ENCODE results near the gene CGB8.
"Not testable (repeated sequence)": the region's sequence is repeated elsewhere in the genome, so short reads cannot be mapped to it uniquely, and the experiment has no call there.

Gene CGB8

DNA sequence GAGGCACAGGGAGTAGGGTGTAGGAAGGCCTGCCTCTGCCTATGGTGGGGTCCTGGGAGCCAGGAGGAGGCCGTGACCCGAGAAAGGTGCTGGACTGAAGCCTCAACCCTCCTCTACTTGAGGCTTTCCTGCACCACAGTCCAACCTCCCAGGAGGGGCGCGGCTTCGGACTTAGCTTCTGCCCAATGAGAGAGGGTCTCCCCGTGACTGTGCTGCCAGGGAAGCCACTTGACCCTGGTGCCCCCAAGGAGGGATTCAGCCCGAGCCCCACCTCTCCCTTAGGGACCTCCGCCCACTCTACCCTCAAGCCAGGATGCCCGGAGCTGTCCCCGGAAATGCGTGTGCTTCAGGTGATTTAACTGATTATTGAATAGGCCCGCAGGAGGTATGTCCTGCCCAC is at the start of gene CGB8:
Gene CGB8 (minus strand): TSS at position 101 of the 400 bp plus-strand sequence. CDS start 372 bp downstream, outside the sequence.
- DNase-seq (ENCODE audit: low read depth in 2 of 2): not testable (repeated sequence)

DNA sequence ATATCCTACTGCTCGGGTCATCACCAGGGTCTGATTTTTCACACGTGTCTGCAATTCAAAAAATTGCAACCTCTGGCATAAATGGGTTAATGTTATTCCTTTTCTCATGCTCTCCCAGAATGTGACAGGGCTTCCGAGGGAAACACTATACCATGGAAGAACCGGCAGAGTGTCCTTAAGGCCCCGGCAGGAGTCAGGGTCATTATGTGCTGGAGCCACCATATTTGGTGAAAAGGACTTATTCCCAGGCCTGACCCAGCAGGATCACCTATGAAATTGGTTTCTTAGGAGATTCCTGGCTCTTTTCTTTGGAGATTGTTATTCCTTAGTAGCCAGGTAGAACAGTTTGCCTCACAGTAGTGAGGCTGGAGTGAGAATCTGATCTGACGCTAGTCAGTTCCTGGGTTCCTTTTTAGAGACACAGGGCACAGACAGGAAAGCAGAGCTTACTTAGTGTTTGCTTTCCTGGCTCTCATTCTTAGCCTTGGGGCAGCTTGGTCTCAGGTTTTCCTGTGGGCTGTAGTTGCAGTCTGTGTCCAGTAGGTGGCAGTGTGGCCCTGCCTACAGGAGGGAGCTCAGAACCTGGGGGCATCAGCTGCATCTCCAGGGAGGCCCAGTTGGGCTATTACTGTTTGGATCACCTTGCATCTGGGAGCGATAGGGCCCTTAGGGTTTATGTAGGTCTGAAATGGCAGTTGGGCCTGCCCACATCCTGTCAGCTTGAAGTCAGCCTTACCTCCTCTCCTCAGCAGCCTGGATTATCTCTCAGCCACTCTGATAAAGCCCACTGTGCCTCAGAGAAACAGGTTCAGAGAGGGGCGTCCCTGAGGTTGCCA is 48.8 kb upstream of the CGB8 start:
- peak; percentile 43 to 49 for DNase-seq (ENCODE audit: low read depth in 2 of 2)

DNA sequence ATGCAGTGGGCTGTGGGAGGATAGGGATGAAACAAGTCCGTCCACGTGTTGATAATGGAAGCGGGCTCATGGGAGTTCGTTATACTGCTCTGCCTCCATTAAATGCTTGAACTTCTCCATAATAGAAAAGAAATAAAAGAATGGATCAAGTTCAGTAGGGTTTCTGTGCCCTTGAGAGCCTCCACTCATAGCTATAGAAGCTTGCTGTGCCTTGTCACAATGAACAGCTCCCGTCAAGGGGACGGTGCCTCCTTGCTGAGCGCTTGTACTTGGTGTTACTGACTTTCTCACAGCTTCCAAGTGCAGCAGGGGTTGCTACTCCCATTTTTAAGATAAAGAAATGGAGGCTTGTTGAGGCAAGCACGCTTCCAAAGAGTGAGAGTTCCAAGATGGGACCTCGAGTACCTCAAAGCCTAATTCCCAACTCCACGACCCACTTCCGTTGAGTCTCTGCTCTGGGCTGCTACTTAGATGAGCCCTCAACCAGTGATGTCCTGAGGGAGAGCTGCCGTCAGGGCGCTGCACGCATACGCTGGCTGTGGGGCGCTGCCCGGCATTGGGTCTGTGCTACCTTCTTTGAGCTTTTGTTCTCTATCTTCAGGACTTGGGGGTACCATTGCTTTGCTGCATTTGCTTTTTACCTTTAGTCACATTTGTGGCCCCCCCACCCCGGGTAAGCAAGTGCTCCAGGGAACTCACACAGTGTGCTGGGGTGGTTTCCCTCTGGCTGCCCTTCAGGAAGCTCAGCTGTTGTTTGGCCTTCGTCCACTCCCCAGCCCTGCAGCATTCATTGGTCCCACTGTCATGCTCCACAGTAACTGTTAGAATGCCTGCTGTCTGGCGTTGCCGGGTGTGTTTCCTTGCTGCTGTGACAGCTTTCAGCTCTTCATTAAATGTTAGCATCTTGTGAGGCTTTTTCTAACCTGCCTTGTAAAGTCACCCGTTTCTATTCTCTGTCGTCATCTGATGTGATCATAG is 45.9 kb upstream of the CGB8 start:
- no peak for DNase-seq (ENCODE audit: low read depth in 2 of 2)

DNA sequence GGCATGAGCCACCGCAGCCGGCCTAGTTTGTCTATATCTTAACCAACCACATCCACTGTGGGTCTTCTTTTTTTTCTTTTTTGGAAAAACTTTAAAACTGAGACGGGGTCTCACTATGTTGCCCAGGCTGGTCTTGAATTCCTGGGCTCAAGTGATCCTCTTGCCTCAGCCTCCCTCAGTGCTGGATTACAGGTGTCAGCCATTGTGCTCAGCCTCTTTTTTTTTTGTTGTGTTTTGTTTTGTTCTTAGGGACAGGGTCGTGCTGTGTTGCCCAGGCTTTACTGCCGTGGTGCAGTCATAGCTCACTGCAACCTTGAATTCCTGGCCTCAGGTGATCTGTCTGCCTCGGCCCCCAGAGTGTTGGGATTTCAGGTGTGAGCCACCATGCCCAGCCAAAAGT is 43.8 kb upstream of the CGB8 start:
- no peak for DNase-seq (ENCODE audit: low read depth in 2 of 2)

DNA sequence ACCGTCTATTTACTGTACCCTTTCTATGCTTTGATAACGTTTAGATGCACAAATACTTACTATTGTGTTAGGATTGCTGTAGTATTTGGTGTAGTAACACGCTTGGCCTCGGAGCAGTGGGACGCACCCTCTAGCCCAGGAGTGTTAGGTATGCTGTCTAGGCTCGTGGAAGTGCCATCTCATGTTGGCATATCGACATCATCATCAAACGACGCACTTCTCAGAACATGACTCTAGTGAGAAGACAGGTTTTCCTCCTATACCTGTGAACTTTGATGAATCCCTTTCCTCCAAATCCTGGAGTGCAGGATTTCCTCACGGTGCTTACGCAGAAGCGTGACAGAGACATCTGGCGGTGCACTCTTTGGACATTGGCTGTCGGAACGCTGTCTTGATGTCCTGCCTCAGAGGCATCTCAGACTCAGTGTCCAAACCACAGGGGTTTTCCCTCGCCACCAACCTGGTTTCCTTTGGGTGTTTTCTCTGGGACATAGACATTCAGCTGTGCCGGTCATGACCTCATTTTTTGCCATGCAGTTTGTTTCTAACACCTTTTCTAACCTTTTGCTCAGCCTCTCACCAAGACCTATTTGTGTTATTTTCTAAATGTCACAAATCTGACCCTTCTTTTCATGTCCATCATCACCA is 42.6 kb upstream of the CGB8 start:
- DNase-seq (ENCODE audit: low read depth in 2 of 2): no peak

DNA sequence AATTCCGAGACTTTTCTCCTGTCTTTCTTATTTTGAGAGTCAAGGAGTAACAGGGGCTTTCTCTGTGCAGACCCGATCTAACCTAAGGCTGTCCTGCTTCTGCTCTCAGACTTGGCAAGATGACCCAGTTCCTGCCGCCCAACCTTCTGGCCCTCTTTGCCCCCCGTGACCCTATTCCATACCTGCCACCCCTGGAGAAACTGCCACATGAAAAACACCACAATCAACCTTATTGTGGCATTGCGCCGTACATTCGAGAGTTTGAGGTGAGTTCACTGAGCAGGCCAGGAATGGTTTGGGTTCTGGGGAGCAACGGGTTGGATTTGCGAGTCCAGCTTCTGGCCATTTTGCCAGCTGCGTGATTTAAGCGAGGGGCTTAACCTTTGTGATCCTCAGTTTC is 37.4 kb upstream of the CGB8 start:
- no peak for DNase-seq (ENCODE audit: low read depth in 2 of 2)

DNA sequence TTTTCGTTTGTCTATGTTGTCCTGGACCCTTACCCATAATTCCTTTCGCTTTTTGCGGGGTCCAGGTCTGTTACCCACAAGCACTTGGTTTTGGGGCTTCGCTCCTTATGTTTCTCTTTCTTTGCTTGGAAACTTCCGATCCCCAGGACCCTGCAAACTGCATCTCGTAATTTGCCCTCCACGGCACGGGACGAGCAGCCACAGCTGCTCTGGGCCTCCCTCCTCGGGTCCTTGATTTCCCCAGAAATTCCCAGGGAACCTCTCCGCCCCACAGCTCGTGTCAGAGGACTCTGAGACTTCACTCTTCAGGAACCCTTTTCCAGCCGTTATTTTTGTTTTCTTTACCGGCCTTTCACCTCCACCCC is 36.9 kb upstream of the CGB8 start:
- DNase-seq (ENCODE audit: low read depth in 2 of 2): no peak

DNA sequence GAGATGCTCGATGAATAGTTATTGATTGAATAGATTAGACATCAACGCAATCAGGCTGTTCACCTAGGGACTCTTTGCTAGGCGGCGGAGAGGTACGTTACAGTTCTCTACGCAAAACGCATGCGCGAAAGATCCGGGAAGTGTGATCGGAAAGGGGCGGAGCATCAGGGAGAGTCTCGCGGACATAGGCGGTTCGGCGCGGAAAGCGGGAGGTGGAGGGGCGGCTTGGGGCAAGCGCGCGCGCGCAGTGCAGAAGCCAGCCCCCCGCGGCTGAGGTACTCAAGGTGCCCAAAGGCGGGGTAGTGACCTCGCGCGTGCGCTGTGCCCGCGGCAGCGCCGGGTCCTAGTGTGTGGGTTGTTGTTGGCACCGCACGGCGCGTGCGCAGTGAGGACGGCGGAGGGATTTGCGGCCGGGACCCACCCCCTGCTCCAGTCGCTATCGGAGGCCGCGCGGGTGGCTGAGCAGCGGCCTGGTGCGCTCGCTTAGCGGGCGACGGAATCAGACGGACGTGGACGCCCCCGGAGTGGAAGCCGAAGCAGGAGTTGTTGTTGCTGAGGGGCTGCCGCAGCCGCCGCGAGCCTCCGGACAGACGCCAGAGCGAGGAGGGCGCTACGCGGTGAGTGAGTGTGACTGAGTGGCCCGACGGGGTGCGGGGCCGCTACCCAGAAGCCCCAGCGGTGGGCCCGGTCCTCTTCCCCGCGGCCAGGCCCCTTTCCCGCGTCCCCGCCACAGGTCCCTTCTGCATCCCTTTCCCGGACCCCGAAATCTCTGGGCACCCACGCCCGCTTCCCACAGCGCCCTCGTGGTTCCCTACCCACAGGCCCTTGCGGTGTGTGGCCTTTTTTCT is 36.3 kb upstream of the CGB8 start, which contains the start of gene SNRNP70:
Gene SNRNP70 (plus strand): TSS at position 432 of the 848 bp plus-strand sequence. CDS start 964 bp downstream, outside the sequence.
- peak; percentile 98 to 99 for DNase-seq (ENCODE audit: low read depth in 2 of 2)

DNA sequence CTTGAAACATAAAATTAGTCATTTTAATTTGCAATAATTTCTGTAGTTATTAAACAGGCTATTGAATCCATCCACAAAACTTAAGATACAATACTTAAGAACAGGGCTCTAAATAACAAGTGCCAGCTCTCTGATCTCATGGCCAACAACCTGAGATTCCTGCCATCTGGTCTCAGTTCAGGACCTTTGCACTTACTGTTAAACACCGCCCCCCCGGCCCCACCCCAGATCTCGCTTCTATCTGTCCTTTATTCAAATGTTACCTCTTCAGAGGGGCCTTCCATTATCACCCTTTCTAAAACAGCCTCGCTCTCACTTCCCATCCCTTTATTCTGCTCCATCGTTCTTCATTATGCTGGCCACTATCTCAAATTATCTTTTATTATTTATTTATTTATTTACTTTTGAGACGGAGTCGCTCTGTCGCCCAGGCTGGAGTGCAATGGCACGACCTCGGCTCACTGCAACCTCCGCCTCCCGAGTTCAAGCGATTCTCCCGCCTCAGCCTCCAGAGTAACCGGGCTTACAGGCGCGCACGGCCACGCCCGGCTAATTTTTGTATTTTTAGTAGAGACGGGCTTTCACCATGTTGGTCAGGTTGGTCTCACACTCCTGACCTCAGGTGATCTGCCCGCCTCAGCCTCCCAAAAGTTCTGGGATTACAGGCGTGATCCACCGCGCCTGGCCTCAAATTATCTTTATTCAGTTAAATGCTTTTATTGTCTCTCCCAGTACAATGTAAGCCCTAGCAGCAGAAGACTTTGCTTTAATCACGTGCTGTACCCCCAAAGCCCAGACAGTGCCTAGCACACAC is 35.5 kb upstream of the CGB8 start:
- no peak for DNase-seq (ENCODE audit: low read depth in 2 of 2)

DNA sequence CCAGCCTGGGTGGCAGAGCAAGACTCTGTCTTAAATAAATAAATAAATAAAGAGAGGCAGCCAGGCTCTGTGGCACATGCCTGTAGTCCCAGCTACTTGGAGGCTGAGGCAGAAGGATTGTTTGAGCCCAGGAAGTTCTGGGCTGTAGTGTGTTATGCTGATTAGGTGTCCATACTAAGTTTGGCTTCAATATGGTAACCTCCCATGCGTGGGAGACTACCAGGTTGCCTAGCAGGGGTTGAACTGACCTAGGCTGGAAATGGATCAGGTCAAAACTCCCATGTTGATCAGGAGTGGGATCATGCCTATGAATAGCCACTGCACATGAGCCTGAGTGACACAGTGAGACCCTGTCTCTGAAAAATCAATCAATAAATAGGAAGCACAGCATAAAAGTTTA is 32.4 kb upstream of the CGB8 start:
- DNase-seq (ENCODE audit: low read depth in 2 of 2): no peak

DNA sequence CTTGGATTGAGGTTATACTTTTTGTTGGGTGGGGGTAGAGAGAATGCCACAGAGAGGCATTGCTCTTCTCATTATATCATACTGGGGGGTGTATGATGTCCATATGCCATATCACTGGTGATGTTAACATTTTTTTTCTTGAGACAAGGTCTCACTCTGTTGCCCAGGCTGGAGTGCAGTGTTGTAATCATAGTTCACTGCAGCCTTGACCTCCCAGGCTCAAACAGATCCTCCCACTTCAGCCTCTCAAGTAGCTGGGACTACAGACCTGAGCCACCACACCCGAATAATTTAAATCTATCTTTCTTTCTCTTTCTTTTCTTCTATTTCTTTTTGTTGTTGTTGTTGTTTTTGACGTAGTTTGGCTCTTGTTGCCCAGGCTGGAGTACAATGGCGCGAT is 31.5 kb upstream of the CGB8 start:
- no peak for DNase-seq (ENCODE audit: low read depth in 2 of 2)

DNA sequence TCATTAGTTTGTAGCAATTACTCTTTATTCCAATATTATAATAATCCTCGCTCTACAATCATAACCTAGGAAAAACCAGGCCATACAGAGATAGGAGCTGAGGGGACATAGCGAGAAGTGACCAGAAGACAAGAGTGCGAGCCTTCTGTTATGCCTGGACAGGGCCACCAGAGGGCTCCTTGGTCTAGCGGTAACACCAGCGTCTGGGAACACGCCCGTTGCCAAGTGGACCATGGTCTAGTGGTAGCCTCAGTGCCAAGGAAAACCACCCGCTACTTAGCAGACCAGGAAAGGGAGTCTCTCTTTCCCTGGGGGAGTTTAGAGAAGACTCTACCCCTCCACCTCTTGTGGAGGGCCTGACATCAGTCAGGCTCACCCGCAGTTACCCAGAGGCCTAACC is 26.0 kb upstream of the CGB8 start:
- DNase-seq (ENCODE audit: low read depth in 2 of 2): not testable (repeated sequence)

DNA sequence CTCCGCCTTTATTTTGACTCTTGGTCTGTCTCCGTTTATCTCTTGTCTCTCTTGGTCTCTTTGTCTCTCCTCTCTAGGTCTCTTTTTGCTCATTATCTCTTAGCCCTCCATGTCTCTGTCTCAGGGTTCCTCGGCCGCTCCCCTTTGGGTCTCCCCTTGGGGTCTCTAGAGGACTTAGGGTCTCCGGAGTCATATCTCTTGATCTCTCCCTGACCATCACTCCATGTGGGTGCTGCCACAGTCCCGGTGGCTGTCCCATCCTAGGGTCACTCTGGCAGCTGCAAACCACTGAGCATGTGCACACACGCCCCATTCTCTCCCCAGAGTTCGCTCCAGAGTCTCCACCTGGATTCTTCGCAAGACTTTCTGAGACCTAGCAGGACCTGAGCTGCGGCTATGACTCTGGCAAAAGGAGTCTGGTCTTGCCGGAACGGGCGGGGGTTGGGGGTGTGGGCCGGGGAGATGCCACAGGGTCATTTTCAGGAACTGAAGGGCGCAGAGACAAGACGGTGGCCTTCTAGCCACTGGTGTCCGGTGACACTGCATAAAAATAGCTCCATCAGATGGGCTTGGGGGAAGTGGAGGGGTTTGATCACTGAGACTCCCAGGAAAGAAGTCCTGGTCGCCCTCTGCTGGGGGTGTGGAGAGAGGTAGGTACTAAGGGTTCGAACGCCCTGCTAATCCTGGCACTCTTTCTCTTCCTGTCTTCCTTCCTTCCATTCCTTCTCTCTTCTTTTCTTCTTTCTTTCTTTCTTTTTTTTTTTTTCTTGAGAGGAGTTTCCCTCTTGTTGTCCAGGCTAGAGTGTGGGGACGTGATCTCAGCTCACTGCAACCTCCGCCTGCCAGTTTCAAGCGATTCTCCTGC is 24.8 kb upstream of the CGB8 start:
- DNase-seq (ENCODE audit: low read depth in 2 of 2): no peak

DNA sequence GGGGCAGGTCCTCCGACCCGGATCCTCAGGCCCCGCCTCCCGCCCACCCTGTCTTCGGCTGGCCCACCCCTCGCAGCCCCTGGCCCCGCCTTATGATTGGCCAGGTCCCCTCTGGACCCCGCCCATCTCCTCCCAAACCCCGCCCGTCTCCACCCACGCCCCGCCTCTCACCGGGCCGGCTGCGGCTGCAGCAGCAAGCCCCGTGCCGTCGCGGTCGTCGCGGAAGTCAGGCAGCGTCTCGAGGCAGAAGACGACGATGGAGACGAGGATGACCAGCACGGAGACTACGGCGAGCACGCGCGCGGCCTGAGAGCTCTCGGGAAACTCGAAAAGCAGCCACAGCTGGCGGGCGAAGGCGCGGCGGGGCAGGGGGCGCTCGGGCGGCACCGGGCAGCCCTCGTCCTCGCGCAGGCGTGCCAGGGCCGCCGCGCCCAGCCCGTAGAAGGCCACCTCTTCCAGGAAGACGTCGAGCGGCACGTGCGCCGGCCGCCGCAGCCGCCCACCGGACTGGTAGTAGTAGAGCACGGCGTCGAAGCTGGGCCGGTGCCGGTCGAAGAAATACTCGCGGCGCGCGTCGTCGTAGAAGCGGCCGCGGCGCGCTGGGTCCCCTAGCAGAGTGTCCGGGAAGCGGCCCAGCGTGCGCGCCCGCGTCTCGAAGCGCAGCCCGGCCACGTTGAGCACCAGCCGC is 23.1 kb upstream of the CGB8 start:
- no peak for DNase-seq (ENCODE audit: low read depth in 2 of 2)

DNA sequence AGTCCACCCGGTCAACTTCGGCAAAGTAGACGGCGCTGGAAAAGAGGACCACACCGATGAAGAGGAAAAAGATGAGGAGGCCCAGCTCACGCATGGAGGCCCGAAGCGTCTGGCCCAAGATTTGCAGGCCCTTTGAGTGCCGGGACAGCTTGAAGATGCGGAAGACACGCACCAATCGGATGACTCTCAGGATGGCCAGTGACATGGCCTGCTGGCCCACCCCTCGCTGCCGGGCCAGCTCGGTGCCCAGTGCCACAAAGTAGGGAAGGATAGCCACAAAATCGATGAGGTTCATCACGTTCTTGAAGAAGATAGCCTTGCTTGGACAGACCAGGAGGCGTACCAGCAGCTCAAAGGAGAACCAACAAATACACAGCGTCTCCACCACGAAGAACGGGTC is 21.5 kb upstream of the CGB8 start:
- no peak for DNase-seq (ENCODE audit: low read depth in 2 of 2)

DNA sequence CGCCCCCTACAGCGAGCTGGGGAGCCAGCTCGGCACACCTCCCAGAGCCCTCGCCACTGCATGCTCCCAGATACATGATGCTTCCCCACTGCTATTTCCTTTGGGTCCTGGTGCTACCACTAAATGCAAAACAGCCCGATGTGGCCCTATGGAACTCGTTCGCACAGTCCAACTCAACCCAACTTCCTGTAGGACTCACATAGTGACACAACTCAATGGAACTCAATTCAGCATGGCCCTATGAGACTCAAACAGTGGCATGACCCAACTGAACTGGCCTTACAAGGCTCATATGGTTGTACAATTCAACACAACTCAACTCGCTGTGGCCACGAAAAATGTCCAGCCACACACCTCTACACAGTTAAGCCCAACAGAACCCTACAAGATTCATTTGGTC is 20.1 kb upstream of the CGB8 start:
- DNase-seq (ENCODE audit: low read depth in 2 of 2): no peak

DNA sequence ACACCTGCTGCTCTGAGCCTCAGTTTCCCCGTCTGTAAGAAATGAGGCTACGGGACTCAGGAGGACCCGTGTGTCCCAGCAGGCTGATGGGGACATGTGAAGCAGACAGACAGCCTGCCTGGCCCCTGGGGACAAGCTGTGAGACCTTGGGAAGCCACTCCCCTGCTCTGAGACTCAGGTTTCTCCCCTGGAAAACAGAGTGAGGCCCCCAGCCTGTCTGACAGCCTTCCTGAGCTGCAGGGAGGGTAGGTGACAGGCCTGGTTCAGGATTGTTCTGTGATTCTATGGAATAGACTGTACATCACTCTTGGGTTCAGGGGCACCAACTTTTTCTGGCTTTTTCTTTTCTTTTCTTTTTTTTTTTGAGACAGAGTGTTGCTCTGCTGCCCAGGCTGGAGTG is 18.6 kb upstream of the CGB8 start:
- DNase-seq (ENCODE audit: low read depth in 2 of 2): no peak

DNA sequence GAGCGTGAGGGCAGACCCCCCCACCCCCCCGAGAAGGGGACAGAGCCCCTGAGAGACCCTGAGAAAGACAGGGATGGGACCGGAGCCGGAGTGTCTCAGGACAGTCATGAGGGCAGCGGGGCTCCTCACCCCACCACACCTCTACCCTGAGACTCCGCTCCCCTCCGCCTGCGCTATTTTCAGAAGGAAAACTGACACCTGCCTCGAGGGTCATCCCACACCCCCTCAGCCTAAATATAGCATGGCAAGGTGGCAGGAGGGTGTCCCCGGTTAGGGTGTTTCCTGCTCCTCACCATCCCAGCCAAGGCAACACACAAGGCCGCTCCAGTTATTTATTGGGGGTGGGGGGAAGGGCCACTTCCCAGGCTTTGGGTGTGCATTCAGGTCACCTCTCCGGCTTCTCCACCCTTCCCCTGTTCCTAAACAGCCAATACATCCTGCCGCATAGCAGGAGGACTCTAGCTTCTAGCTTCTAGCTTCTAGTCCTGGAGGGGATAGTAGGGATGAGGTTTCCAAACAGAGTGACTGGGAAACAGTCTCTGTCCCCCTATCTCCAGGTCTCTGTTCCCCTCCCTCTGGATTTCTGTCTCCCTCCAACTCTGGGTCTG is 17.1 kb upstream of the CGB8 start:
- DNase-seq (ENCODE audit: low read depth in 2 of 2): no peak

All from stimulated activated CD8-positive, alpha-beta memory T cell treated with anti-CD3 and anti-CD28 coated beads, Interleukin-2, amount 100 ng/mL, for 48 hours (primary cell).